Neural cell (in vitro differentiated cells): Measurements from ENCODE around the gene OTUD4.

Experiments
- CTCF ChIP-seq: fragments of 450-650 bp; IDR thresholded peaks from 2 replicates; pipeline ENCODE4 v1.5.1; 2014; ENCODE audit warnings: antibody characterized with exemption, mild to moderate bottlenecking, moderate library complexity; ENCODE audit not compliant: poor library complexity, severe bottlenecking
- SMC3 ChIP-seq: fragments of 450-650 bp; conservative IDR thresholded peaks from 2 replicates; pipeline ENCODE4 v1.6.1; 2014; ENCODE audit warnings: antibody characterized with exemption, mild to moderate bottlenecking, moderate library complexity; ENCODE audit not compliant: poor library complexity

GRCh38 chr4:145103496-145103895, 76.9 kb downstream of the OTUD4 start:
- no peak for TF ChIP-seq SMC3
- no peak for TF ChIP-seq CTCF
